Spleen (tissue), 11 donors: ENCODE measurements around the gene TMEM54. TPM values are rescaled to one million over a fixed set of nuclear protein-coding genes. Genes with fewer than 3 reads are reported as not detected.

ENCODE experiments used
- DNase-seq: peaks from one replicate; pipeline ENCODE4 v3.0.0-alpha.2; 2020
- H3K27ac ChIP-seq, 8 donors: fragments of 200-600 bp; sonication (generic) in 7 of 8; 1 replicate in 4 of 8; 2 replicates in 4 of 8; pipeline versions ENCODE4 v1.5.0 to v1.8.0; 2016 to 2021; ENCODE audit warnings: inconsistent platforms in 4 of 8, mild to moderate bottlenecking in 4 of 8, moderate library complexity in 1 of 8
- H3K27me3 ChIP-seq, 7 donors: fragments of 200-600 bp; sonication (generic) in 6 of 7; replicated peaks in 1 of 7; 1 replicate in 4 of 7; 2 replicates in 3 of 7; pipeline versions ENCODE4 v1.5.0 to v1.8.0; 2016 to 2021; ENCODE audit warnings: inconsistent platforms in 3 of 7, mild to moderate bottlenecking in 1 of 7
- H3K36me3 ChIP-seq, 6 donors: fragments of 200-600 bp; sonication (generic) in 5 of 6; 1 replicate in 4 of 6; 2 replicates in 2 of 6; pipeline versions ENCODE4 v1.5.0 to v1.8.0; 2016 to 2021; ENCODE audit warnings: inconsistent platforms in 2 of 6
- H3K4me1 ChIP-seq, 6 donors: fragments of 200-600 bp; sonication (generic) in 5 of 6; 1 replicate in 3 of 6; 2 replicates in 3 of 6; pipeline versions ENCODE4 v1.5.0 to v1.8.0; 2016 to 2021; ENCODE audit warnings: inconsistent platforms in 3 of 6
- H3K4me3 ChIP-seq, 8 donors: fragments of 200-600 bp; sonication (generic) in 7 of 8; 1 replicate in 4 of 8; 2 replicates in 4 of 8; pipeline versions ENCODE4 v1.5.0 to v1.8.0; 2016 to 2021; ENCODE audit warnings: inconsistent platforms in 4 of 8, mild to moderate bottlenecking in 4 of 8, moderate library complexity in 2 of 8
- H3K9me3 ChIP-seq, 8 donors: fragments of 200-600 bp; sonication (generic) in 7 of 8; 1 replicate in 4 of 8; 2 replicates in 4 of 8; pipeline versions ENCODE4 v1.5.0 to v1.8.0; 2016 to 2021; ENCODE audit warnings: inconsistent platforms in 4 of 8
- CTCF ChIP-seq, 11 experiments: fragments of 200-600 bp in 7 of 11; fragments of 450-650 bp in 4 of 11; sonication (generic) in 4 of 11; IDR thresholded peaks in 8 of 11; conservative IDR thresholded peaks in 3 of 11; 1 replicate in 7 of 11; 2 replicates in 4 of 11; pipeline versions ENCODE4 v1.4.0 to v1.8.0; 2016 to 2021; ENCODE audit warnings: antibody characterized with exemption in 11 of 11, inconsistent platforms in 4 of 11, mild to moderate bottlenecking in 1 of 11
- POLR2A ChIP-seq, 3 donors: fragments of 450-650 bp; IDR thresholded peaks; one replicate each; pipeline ENCODE4 v1.5.1; 2017; ENCODE audit warnings: antibody characterized with exemption in 3 of 3, mild to moderate bottlenecking in 1 of 3
- POLR2AphosphoS5 ChIP-seq, 3 donors: sonication (generic); formaldehyde crosslinking; IDR thresholded peaks; one replicate each; pipeline ENCODE4 v1.5.1; 2017; ENCODE audit warnings: antibody characterized with exemption in 3 of 3
- WGBS, 5 donors: extraction: QIAGEN DNeasy Blood & Tissue Kit in 3 of 5; methylation state at CpG; one replicate each; pipeline versions ENCODE4 v1.1.5 to v1.1.7; 2013 to 2018; 5-methylcytosine and 5-hydroxymethylcytosine counted together
- intact Hi-C: fragments of 100-400 bp; cut with DNase I; formaldehyde crosslinking; loops from one replicate; pipeline ENCODE4 v1.15.0; 2023; ENCODE audit warnings: low total_unique reads
- polyA plus RNA-seq, 3 donors: library from polyadenylated mRNA; stranded (reverse); fragments of 200-250 nt; gene quantifications; one replicate each; pipeline ENCODE4 v1.2.1, GENCODE V29; 2013
- total RNA-seq, 7 donors: library from RNA; depleted of rRNA in 3 of 7; stranded (reverse); fragments of >200 nt in 3 of 7; fragmentation: NEBNext Ultra II Directional in 4 of 7; extraction: Animal tissue kit (Norgen Biotek cat#: 25700) in 4 of 7; gene quantifications; one replicate each; pipeline versions ENCODE4 v1.1.0 to v1.2.1, GENCODE V29; 2016 to 2021
- donor health status: healthy with polysubstance abuse.
- donor health status: DM: no; HTN: no; CAD: no; lungs with moderate emphysema.
- donor health status: DM: no; HTN: no; CAD: no.
- donor health status: Bipolar disorder and iron deficiency.
- donor health status: healthy.
- donor health status: DM: no; HTN: no; CAD: no.
- donor health status: DM: yes; HTN: yes; CAD: no.

TMEM54 gene
- total and polyA plus RNA-seq, 10 donors = 4.3 to 24.6 (median 11.5) TPM

GRCh38 chr1:32858791-32859190, 42.4 kb downstream of the TMEM54 start:
- no peak overlapping the region for H3K4me3 ChIP-seq
- H3K9me3 ChIP-seq = no peaks in the 10 kb centered on the region
- H3K27ac ChIP-seq = no peak overlapping the region
- peaks cover 0 to 14% (median 5%) of the 10 kb centered on the region in 6 donors for H3K4me1 ChIP-seq
- H3K36me3 ChIP-seq = peaks cover 4 to 100% (median 54%) of the 10 kb centered on the region in 6 donors
- no peak for TF ChIP-seq CTCF (IDR thresholded peaks at IDR 0.05 in 8 of 11, conservative IDR thresholded peaks at IDR 0.05 in 3 of 11)
- TF ChIP-seq POLR2A (IDR thresholded peaks at IDR 0.05) = no peak
- no peak for TF ChIP-seq POLR2AphosphoS5 (IDR thresholded peaks at IDR 0.05)
- 93 to 99% (median 95%) methylated on average over 7 of the region's 7 CpGs for WGBS, 5 donors
- no peaks in the 10 kb centered on the region for H3K27me3 ChIP-seq
- DNase-seq = no peak
- intact Hi-C loops = no loop called here

GRCh38 chr1:32858136-32858535, 43.1 kb downstream of the TMEM54 start:
- no peak overlapping the region for H3K27ac ChIP-seq
- H3K36me3 ChIP-seq = peaks cover 4 to 100% (median 58%) of the 10 kb centered on the region in 6 donors
- no peaks in the 10 kb centered on the region for H3K27me3 ChIP-seq
- 92 to 98% (median 97%) methylated on average over 2 of the region's 2 CpGs for WGBS, 5 donors
- no peak for DNase-seq
- H3K4me1 ChIP-seq = peaks cover 0 to 14% (median 5%) of the 10 kb centered on the region in 6 donors
- TF ChIP-seq CTCF (IDR thresholded peaks at IDR 0.05 in 8 of 11, conservative IDR thresholded peaks at IDR 0.05 in 3 of 11) (no peak), POLR2A (IDR thresholded peaks at IDR 0.05) (no peak), POLR2AphosphoS5 (IDR thresholded peaks at IDR 0.05) (no peak)
- intact Hi-C loops = no loop called here
- no peaks in the 10 kb centered on the region for H3K9me3 ChIP-seq
- H3K4me3 ChIP-seq = no peak overlapping the region

GRCh38 chr1:32855861-32856617, 45.1 kb downstream of the TMEM54 start:
- Histone ChIP-seq H3K36me3 (peaks cover 4 to 100% (median 62%) of the 10 kb centered on the region in 6 donors), H3K4me3 (no peak overlapping the region), H3K9me3 (no peaks in the 10 kb centered on the region), H3K27me3 (no peaks in the 10 kb centered on the region), H3K27ac (no peak overlapping the region), H3K4me1 (no peaks in the 10 kb centered on the region)
- intact Hi-C loops = no loop called here
- no peak for TF ChIP-seq POLR2A (IDR thresholded peaks at IDR 0.05)
- DNase-seq = no peak
- WGBS, 5 donors = 94 to 96% (median 95%) methylated on average over 13 of the region's 13 CpGs

GRCh38 chr1:32848354-32849063, 52.7 kb downstream of the TMEM54 start:
- H3K4me3 ChIP-seq = no peak overlapping the region
- no peak for TF ChIP-seq CTCF (IDR thresholded peaks at IDR 0.05 in 8 of 11, conservative IDR thresholded peaks at IDR 0.05 in 3 of 11)
- TF ChIP-seq POLR2A (IDR thresholded peaks at IDR 0.05) = no peak
- no peak for TF ChIP-seq POLR2AphosphoS5 (IDR thresholded peaks at IDR 0.05)
- peaks cover 0 to 95% (median 39%) of the 10 kb centered on the region in 6 donors for H3K36me3 ChIP-seq
- H3K27ac ChIP-seq = no peak overlapping the region
- no peak for DNase-seq
- H3K27me3 ChIP-seq = no peaks in the 10 kb centered on the region
- intact Hi-C loops = no loop called here
- peaks cover 0 to 8% (median 2%) of the 10 kb centered on the region in 8 donors for H3K9me3 ChIP-seq
- WGBS, 5 donors = 35 to 47% (median 41%) methylated on average over 2 of the region's 2 CpGs
- H3K4me1 ChIP-seq = no peaks in the 10 kb centered on the region

Other genes starting within 250 kb of the TMEM54 start
- gene SYNC, start 198.6 kb downstream of the TMEM54 start, total RNA-seq = 1 to 10 TPM; 1.3 to 9.2 (median 6.5) TPM
- gene SYNC, start 198.6 kb downstream of the TMEM54 start, polyA plus RNA-seq = 1 to 10 TPM; 1.2 to 4.5 (median 1.7) TPM
- gene YARS1, start 84.0 kb downstream of the TMEM54 start, total RNA-seq = 100 to 1,000 TPM in 1 of 7 donors, 10 to 100 TPM in 6; 46.5 to 112 (median 60.2) TPM
- gene YARS1, start 84.0 kb downstream of the TMEM54 start, polyA plus RNA-seq = 10 to 100 TPM; 25.7 to 28.7 (median 27.8) TPM
- 10 to 100 TPM; 44.1 to 76.3 (median 56.8) TPM for gene S100PBP, start 83.7 kb downstream of the TMEM54 start, total RNA-seq
- 10 to 100 TPM; 15.5 to 25.8 (median 17.4) TPM for gene S100PBP, start 83.7 kb downstream of the TMEM54 start, polyA plus RNA-seq
- not detected for gene FNDC5, start 30.5 kb downstream of the TMEM54 start, total RNA-seq
- gene FNDC5, start 30.5 kb downstream of the TMEM54 start, polyA plus RNA-seq = under 1 TPM in 2 of 3 donors, not detected in 1; 0.30 TPM
- under 1 TPM in 1 of 7 donors, not detected in 6; 0.32 TPM for gene HPCA, start 14.9 kb downstream of the TMEM54 start, total RNA-seq
- gene HPCA, start 14.9 kb downstream of the TMEM54 start, polyA plus RNA-seq = under 1 TPM in 2 of 3 donors, not detected in 1; 0.29 to 0.33 TPM
- 10 to 100 TPM; 20.1 to 38.4 (median 26.7) TPM for gene RNF19B, start 63.4 kb upstream of the TMEM54 start, total RNA-seq
- 1 to 10 TPM; 3.6 to 9.0 (median 4.4) TPM for gene RNF19B, start 63.4 kb upstream of the TMEM54 start, polyA plus RNA-seq
- 100 to 1,000 TPM in 4 of 7 donors, 10 to 100 TPM in 3; 83.9 to 139 (median 103) TPM for gene AK2, start 135.5 kb upstream of the TMEM54 start, total RNA-seq
- 10 to 100 TPM; 42.8 to 75.1 (median 74.7) TPM for gene AK2, start 135.5 kb upstream of the TMEM54 start, polyA plus RNA-seq
- 1 to 10 TPM; 2.8 to 8.3 (median 4.4) TPM for gene AZIN2, start 179.8 kb upstream of the TMEM54 start, total RNA-seq
- 1 to 10 TPM; 1.4 to 2.0 (median 1.5) TPM for gene AZIN2, start 179.8 kb upstream of the TMEM54 start, polyA plus RNA-seq